ENCODE data around the gene UFM1. TPM values are rescaled to one million over a fixed set of nuclear protein-coding genes. Genes with fewer than 3 reads are reported as not detected.

UFM1 gene
- total RNA-seq (61.6 and 66.4 TPM in 2 replicates), polyA plus RNA-seq (27.5 and 49.8 TPM in 2 replicates), polyA minus RNA-seq (24.3 and 35.3 TPM in 2 replicates)
- total RNA-seq (2013): 94.4 TPM

DNA sequence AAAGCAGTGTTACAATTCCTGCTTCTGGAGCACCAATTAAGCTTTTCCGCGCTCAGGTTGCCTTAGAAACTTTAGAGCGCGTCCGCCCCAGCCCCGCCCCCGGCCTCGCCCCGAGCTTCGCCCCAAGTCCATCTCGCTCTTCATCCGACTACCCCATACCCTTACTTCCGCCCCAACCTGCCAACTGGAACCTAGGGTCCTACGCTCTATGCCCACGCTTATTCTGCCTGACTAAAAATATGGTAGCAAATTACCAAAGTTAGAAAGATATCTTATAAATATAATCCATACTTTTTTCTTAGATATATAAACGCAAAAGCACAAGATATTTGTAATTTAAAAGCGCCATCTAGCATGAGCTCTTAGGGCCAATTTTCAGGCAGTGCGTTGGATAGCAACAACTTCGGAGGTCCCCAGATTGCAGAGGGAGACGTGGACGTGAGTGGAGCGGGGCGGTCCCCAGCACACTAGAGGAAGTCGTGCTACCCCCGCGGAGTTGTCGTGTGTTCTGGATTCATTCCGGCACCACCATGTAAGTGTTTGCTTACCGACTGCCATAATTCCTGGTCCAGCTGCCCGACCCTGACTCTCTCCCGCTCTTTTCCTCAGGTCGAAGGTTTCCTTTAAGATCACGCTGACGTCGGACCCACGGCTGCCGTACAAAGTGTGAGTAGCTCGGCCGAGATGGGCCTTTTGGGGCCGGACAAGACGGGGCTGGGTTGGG is at the start of gene UFM1:
UFM1 (plus strand) TSS at position 462 of the 724 bp plus-strand sequence; CDS start at position 531, 69 bp downstream.
- intact Hi-C loops (cut with micrococcal nuclease): loop anchor here (1.0 to 2.0 kb wide), 4 partner anchors 1290 to 1531 kb away; partner anchors contain the start of genes ALG5, COG6, RFXAP and SUPT20H
- ChIA-PET CTCF (interaction anchor here (0.6 to 0.8 kb wide), 2 partner anchors 1350 to 1352 kb away, joined by 3 to 4 read pairs; no protein-coding TSS in a partner anchor), POLR2A (interaction anchor here (1.2 to 1.4 kb wide), 3 partner anchors 8 to 1350 kb away, joined by 3 to 4 read pairs (median 4); partner anchors contain the start of genes NHLRC3 and PROSER1)
- Histone ChIP-seq H3K27me3 (replicated peaks in 1 of 4; ENCODE audit: control extremely low read depth in 1 of 4, control insufficient read depth in 3 of 4, insufficient read depth in 4 of 4, low read length in 3 of 4) (no peaks in the 10 kb centered on the region), H3K9me3 (ENCODE audit: control extremely low read depth in 1 of 3, control insufficient read depth in 2 of 3, insufficient read depth in 1 of 3, low read length in 2 of 3) (peaks cover 0 to 1% (median 0%) of the 10 kb centered on the region in 3 donors), H3K27ac (ENCODE audit: low read length in 2 of 2) (peak within 1 kb of the TSS; percentile 92 to 93), H4K20me1 (ENCODE audit: control insufficient read depth, insufficient read depth, low read length, poor library complexity, severe bottlenecking) (peaks cover 11% of the 10 kb centered on the region), H3K4me3 (ENCODE audit: control extremely low read depth in 1 of 5, extremely low read depth in 1 of 5, insufficient read depth in 1 of 5, low read depth in 2 of 5, low read length in 4 of 5) (peak within 1 kb of the TSS; percentile 74 to 98 (median 92)), H3K9ac (ENCODE audit: low read length) (peak within 1 kb of the TSS; percentile 83), H2AFZ (ENCODE audit: insufficient read depth, low read depth, low read length, poor library complexity, severe bottlenecking) (peak within 1 kb of the TSS; percentile 85), H3K36me3 (replicated peaks in 1 of 2; ENCODE audit: control extremely low read depth in 1 of 2, control insufficient read depth in 1 of 2, extremely low read depth in 1 of 2, insufficient read depth in 2 of 2, low read length in 1 of 2) (peaks cover 0 to 14% of the 10 kb centered on the region in 2 experiments), H3K79me2 (ENCODE audit: control insufficient read depth, insufficient read depth, low read length) (peaks cover 34% of the 10 kb centered on the region), H3K4me2 (replicated peaks; ENCODE audit: low read depth, low read length, poor library complexity, severe bottlenecking) (peak within 1 kb of the TSS; percentile 71), H3K4me1 (ENCODE audit: control insufficient read depth in 2 of 2, insufficient read depth in 2 of 2, low read length in 2 of 2) (peaks cover 21 to 22% of the 10 kb centered on the region in 2 donors)
- TF ChIP-seq, protein P1, sequence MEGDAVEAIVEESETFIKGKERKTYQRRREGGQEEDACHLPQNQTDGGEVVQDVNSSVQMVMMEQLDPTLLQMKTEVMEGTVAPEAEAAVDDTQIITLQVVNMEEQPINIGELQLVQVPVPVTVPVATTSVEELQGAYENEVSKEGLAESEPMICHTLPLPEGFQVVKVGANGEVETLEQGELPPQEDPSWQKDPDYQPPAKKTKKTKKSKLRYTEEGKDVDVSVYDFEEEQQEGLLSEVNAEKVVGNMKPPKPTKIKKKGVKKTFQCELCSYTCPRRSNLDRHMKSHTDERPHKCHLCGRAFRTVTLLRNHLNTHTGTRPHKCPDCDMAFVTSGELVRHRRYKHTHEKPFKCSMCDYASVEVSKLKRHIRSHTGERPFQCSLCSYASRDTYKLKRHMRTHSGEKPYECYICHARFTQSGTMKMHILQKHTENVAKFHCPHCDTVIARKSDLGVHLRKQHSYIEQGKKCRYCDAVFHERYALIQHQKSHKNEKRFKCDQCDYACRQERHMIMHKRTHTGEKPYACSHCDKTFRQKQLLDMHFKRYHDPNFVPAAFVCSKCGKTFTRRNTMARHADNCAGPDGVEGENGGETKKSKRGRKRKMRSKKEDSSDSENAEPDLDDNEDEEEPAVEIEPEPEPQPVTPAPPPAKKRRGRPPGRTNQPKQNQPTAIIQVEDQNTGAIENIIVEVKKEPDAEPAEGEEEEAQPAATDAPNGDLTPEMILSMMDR (IDR thresholded peaks at IDR 0.05): no peak
- no peak for TF ChIP-seq EZH2 (IDR thresholded peaks at IDR 0.05; ENCODE audit: borderline replicate concordance, insufficient read depth, low read depth, low read length, poor library complexity, severe bottlenecking)
- Mint-ChIP-seq H3K4me1 (peaks cover 38% of the 10 kb centered on the region), H3K4me3 (peak within 1 kb of the TSS; percentile 99), H3K9me3 (ENCODE audit: insufficient read depth) (no peaks in the 10 kb centered on the region), H3K27ac (peak within 1 kb of the TSS; percentile 98), H3K27me3 (no peaks in the 10 kb centered on the region)
- DNase-seq (peak; percentile 95), ATAC-seq (ENCODE audit: low read depth) (peak; percentile 96)
- WGBS (ENCODE audit: insufficient coverage): 1% methylated on average over 34 of the region's 41 CpGs

DNA sequence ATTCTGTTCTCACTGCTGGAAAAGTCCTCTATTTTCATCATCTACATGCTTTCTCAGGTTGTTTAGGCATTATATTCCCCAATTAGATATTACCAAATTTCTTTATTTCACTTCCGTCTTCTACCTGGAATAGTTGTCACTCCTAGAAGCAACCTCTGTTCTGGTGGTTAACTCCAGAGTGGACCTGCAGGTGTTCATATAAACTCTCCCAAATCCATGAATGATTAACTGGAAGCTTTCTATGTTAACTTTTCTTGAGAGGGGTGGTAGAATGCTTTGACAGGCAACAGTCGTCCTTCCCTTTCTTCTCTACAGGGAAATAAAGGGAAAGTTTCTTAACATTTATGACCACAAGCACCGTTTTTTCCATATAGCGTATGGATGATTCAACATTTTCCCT is 48.4 kb upstream of the UFM1 start:
- no peak overlapping the region for H3K4me2 ChIP-seq (replicated peaks; ENCODE audit: low read depth, low read length, poor library complexity, severe bottlenecking)
- Mint-ChIP-seq H3K27ac (no peak overlapping the region), H3K4me1 (no peaks in the 10 kb centered on the region), H3K4me3 (no peak overlapping the region), H3K27me3 (no peaks in the 10 kb centered on the region), H3K9me3 (ENCODE audit: insufficient read depth) (no peaks in the 10 kb centered on the region)
- H3K9ac ChIP-seq (ENCODE audit: low read length): no peak overlapping the region
- no peaks in the 10 kb centered on the region for H3K9me3 ChIP-seq (ENCODE audit: control extremely low read depth in 1 of 3, control insufficient read depth in 2 of 3, insufficient read depth in 1 of 3, low read length in 2 of 3)
- no peaks in the 10 kb centered on the region for H3K27me3 ChIP-seq (replicated peaks in 1 of 4; ENCODE audit: control extremely low read depth in 1 of 4, control insufficient read depth in 3 of 4, insufficient read depth in 4 of 4, low read length in 3 of 4)
- POLR2A ChIA-PET: no interaction called here
- no peak overlapping the region for H3K27ac ChIP-seq (ENCODE audit: low read length in 2 of 2)
- ATAC-seq (ENCODE audit: low read depth) (no peak), DNase-seq (no peak)
- H3K4me3 ChIP-seq (ENCODE audit: control extremely low read depth in 1 of 5, extremely low read depth in 1 of 5, insufficient read depth in 1 of 5, low read depth in 2 of 5, low read length in 4 of 5): no peak overlapping the region
- intact Hi-C loops (cut with micrococcal nuclease): no loop called here
- H2AFZ ChIP-seq (ENCODE audit: insufficient read depth, low read depth, low read length, poor library complexity, severe bottlenecking): no peak overlapping the region
- CTCF ChIA-PET: no interaction called here
- H3K36me3 ChIP-seq (replicated peaks in 1 of 2; ENCODE audit: control extremely low read depth in 1 of 2, control insufficient read depth in 1 of 2, extremely low read depth in 1 of 2, insufficient read depth in 2 of 2, low read length in 1 of 2): no peaks in the 10 kb centered on the region
- no peaks in the 10 kb centered on the region for H3K79me2 ChIP-seq (ENCODE audit: control insufficient read depth, insufficient read depth, low read length)
- no peak for TF ChIP-seq EZH2 (IDR thresholded peaks at IDR 0.05; ENCODE audit: borderline replicate concordance, insufficient read depth, low read depth, low read length, poor library complexity, severe bottlenecking)
- TF ChIP-seq, protein P1 (IDR thresholded peaks at IDR 0.05): no peak
- no peaks in the 10 kb centered on the region for H3K4me1 ChIP-seq (ENCODE audit: control insufficient read depth in 2 of 2, insufficient read depth in 2 of 2, low read length in 2 of 2)
- WGBS (ENCODE audit: insufficient coverage): no CpG with 5 or more reads among the region's 4 CpGs
- H4K20me1 ChIP-seq (ENCODE audit: control insufficient read depth, insufficient read depth, low read length, poor library complexity, severe bottlenecking): no peaks in the 10 kb centered on the region

Data from B cell (primary cell).